ENCODE data around the gene GAS1.

Gene GAS1

GRCh38 chr9:86947146-86948073, at the start of gene GAS1:
TSS of gene GAS1 (minus strand) at chr9:86947506. CDS start at chr9:86946779, 727 bp downstream.
- peak; percentile 90 for DNase-seq (ENCODE audit: low spot score)

GRCh38 chr9:86994231-86994630, 46.9 kb upstream of the GAS1 start:
- no peak for DNase-seq (ENCODE audit: low spot score)

- DNase-seq (ENCODE audit: low spot score) = no peak
Measured at GRCh38 chr9:86993830-86994229, 46.5 kb upstream of the GAS1 start.

- no peak for DNase-seq (ENCODE audit: low spot score)
Measured at GRCh38 chr9:86991077-86991476, 43.8 kb upstream of the GAS1 start.

GRCh38 chr9:86990290-86990689, 43.0 kb upstream of the GAS1 start:
- DNase-seq (ENCODE audit: low spot score) = no peak

- DNase-seq (ENCODE audit: low spot score) = no peak
Measured at GRCh38 chr9:86987900-86988299, 40.6 kb upstream of the GAS1 start.

GRCh38 chr9:86985132-86985647, 37.9 kb upstream of the GAS1 start:
- DNase-seq (ENCODE audit: low spot score) = no peak

- DNase-seq (ENCODE audit: low spot score) = peak; percentile 85
Measured at GRCh38 chr9:86983620-86984259, 36.4 kb upstream of the GAS1 start.

GRCh38 chr9:86983249-86983619, 35.9 kb upstream of the GAS1 start:
- DNase-seq (ENCODE audit: low spot score) = no peak

GRCh38 chr9:86980802-86981201, 33.5 kb upstream of the GAS1 start:
- DNase-seq (ENCODE audit: low spot score) = no peak

GRCh38 chr9:86979657-86980056, 32.4 kb upstream of the GAS1 start:
- no peak for DNase-seq (ENCODE audit: low spot score)

- no peak for DNase-seq (ENCODE audit: low spot score)
Measured at GRCh38 chr9:86978922-86979474, 31.7 kb upstream of the GAS1 start.

- no peak for DNase-seq (ENCODE audit: low spot score)
Measured at GRCh38 chr9:86978413-86978812, 31.1 kb upstream of the GAS1 start.

GRCh38 chr9:86977205-86977835, 30.0 kb upstream of the GAS1 start:
- no peak for DNase-seq (ENCODE audit: low spot score)

- DNase-seq (ENCODE audit: low spot score) = no peak
Measured at GRCh38 chr9:86975606-86976005, 28.3 kb upstream of the GAS1 start.

GRCh38 chr9:86975036-86975435, 27.7 kb upstream of the GAS1 start:
- DNase-seq (ENCODE audit: low spot score) = no peak

- DNase-seq (ENCODE audit: low spot score) = no peak
Measured at GRCh38 chr9:86974421-86974820, 27.1 kb upstream of the GAS1 start.

GRCh38 chr9:86971742-86972141, 24.4 kb upstream of the GAS1 start:
- DNase-seq (ENCODE audit: low spot score) = no peak

GRCh38 chr9:86968258-86968920, 21.1 kb upstream of the GAS1 start:
- no peak for DNase-seq (ENCODE audit: low spot score)

GRCh38 chr9:86966852-86967511, 19.7 kb upstream of the GAS1 start:
- DNase-seq (ENCODE audit: low spot score) = no peak

GRCh38 chr9:86965636-86966395, 18.5 kb upstream of the GAS1 start:
- DNase-seq (ENCODE audit: low spot score) = no peak

Data from COLO829 (cell line).